MM.1S (cell line): Measurements from ENCODE around the gene PSPN.

Experiments
- EZH2phosphoT487 ChIP-seq: fragments of 300-600 bp; sonication (generic); IDR thresholded peaks from 2 replicates; pipeline ENCODE4 v1.6.1; 2018; ENCODE audit warnings: antibody characterized with exemption, low read length
- TF ChIP-seq, protein P1 (sequence below): fragments of 300-600 bp; sonication (generic); IDR thresholded peaks from 2 replicates; pipeline ENCODE4 v1.5.1; 2016; ENCODE audit warnings: antibody characterized with exemption, low read length, mixed read lengths

DNA sequence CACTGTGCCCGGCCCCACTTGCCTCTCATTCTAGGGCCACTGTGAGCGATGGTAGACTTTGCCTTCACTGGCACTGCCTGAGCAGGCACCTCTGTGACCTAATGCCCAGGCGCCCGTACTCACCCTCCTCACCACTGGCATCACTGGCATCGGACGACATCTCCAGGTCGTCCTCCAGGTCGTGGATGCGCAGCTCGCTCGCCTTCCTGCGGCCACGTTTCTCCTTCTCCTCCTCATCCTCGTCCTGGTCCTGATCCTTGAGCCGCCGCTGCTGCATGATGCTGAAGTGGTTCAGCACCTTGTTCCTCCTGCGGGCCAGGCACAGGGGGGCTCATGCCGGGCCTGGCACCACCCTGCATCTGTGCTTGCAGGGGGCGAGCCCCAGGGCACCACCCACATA lies 7.5 kb upstream of the PSPN start:
- no peak for TF ChIP-seq EZH2phosphoT487
- TF ChIP-seq, protein P1, sequence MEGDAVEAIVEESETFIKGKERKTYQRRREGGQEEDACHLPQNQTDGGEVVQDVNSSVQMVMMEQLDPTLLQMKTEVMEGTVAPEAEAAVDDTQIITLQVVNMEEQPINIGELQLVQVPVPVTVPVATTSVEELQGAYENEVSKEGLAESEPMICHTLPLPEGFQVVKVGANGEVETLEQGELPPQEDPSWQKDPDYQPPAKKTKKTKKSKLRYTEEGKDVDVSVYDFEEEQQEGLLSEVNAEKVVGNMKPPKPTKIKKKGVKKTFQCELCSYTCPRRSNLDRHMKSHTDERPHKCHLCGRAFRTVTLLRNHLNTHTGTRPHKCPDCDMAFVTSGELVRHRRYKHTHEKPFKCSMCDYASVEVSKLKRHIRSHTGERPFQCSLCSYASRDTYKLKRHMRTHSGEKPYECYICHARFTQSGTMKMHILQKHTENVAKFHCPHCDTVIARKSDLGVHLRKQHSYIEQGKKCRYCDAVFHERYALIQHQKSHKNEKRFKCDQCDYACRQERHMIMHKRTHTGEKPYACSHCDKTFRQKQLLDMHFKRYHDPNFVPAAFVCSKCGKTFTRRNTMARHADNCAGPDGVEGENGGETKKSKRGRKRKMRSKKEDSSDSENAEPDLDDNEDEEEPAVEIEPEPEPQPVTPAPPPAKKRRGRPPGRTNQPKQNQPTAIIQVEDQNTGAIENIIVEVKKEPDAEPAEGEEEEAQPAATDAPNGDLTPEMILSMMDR, result no peak
